T-cell (primary cell): ENCODE data around the gene SLC52A1. TPM values are rescaled to one million over a fixed set of nuclear protein-coding genes. Genes with fewer than 3 reads are reported as not detected.
"Not testable (repeated sequence)": the region's sequence is repeated elsewhere in the genome, so short reads cannot be mapped to it uniquely, and the experiment has no call there.

Experiments
- ATAC-seq, 4 experiments: fragments of 200-7000 bp in 3 of 4; fragments of 150-1000 bp in 1 of 4; cut with Tn5 transposase; replicated peaks in 1 of 4; 1 replicate in 3 of 4; 2 replicates in 1 of 4; pipeline ENCODE4 v1.10.0; 2021; ENCODE audit warnings: moderate library complexity in 3 of 4, mild to moderate bottlenecking in 2 of 4, moderate number of reproducible peaks in 1 of 4
- CTCF ChIA-PET, 2 donors: fragments of 300-600 bp; sonication (Branson Sonifier 250); formaldehyde crosslinking; loops; one replicate each; lab custom pipeline; 2022; ENCODE audit warnings: antibody characterized with exemption in 2 of 2; lab: Charles Lee
- POLR2A ChIA-PET, 2 donors: fragments of 300-600 bp; sonication (Branson Sonifier 250); formaldehyde crosslinking; loops; one replicate each; lab custom pipeline; 2022; ENCODE audit warnings: antibody characterized with exemption in 2 of 2; lab: Charles Lee
- DNase-seq, 35 experiments: peaks; one replicate each; pipeline versions ENCODE4 v3.0.0 to v3.0.0-alpha.2; 2013 to 2023
- H3K27ac ChIP-seq: one replicate; pipeline ENCODE4 v1.5.1; 2013; ENCODE audit warnings: low read length
- H3K27me3 ChIP-seq, 2 experiments: replicated peaks in 1 of 2; 1 replicate in 1 of 2; 2 replicates in 1 of 2; pipeline versions ENCODE4 v1.6.1 to v1.7.0; 2013; ENCODE audit warnings: low read length in 1 of 2, mixed read lengths in 1 of 2; ENCODE audit not compliant: control insufficient read depth in 2 of 2, insufficient read depth in 2 of 2; ENCODE audit errors: extremely low read depth in 1 of 2
- H3K36me3 ChIP-seq, 2 donors: 1 replicate in 1 of 2; 2 replicates in 1 of 2; pipeline versions ENCODE4 v1.6.1 to v1.7.0; 2013; ENCODE audit warnings: low read length in 1 of 2; ENCODE audit not compliant: control insufficient read depth in 2 of 2, insufficient read depth in 1 of 2; ENCODE audit errors: extremely low read depth in 1 of 2
- H3K4me1 ChIP-seq, 2 experiments: 1 replicate in 1 of 2; 2 replicates in 1 of 2; pipeline versions ENCODE4 v1.6.1 to v1.7.0; 2013; ENCODE audit warnings: low read length in 2 of 2, mixed read lengths in 1 of 2; ENCODE audit not compliant: insufficient read depth in 2 of 2, control insufficient read depth in 1 of 2; ENCODE audit errors: extremely low read depth in 1 of 2
- H3K4me3 ChIP-seq, 2 donors: 1 replicate in 1 of 2; 2 replicates in 1 of 2; pipeline versions ENCODE4 v1.5.1 to v1.7.0; 2013; ENCODE audit warnings: mild to moderate bottlenecking in 2 of 2, low read length in 1 of 2, moderate library complexity in 1 of 2; ENCODE audit not compliant: control insufficient read depth in 1 of 2; ENCODE audit errors: extremely low read depth in 1 of 2
- H3K9me3 ChIP-seq: 2 replicates; pipeline ENCODE4 v1.7.0; 2013
- H3K27ac Mint-ChIP-seq, 2 donors: one replicate each; pipeline ENCODE4 v1.8.0; 2020 to 2021; ENCODE audit warnings: mild to moderate bottlenecking in 2 of 2, mixed read lengths in 2 of 2
- H3K27me3 Mint-ChIP-seq, 2 donors: one replicate each; pipeline ENCODE4 v1.8.0; 2021 to 2022; ENCODE audit warnings: mixed read lengths in 2 of 2
- H3K36me3 Mint-ChIP-seq: one replicate; pipeline ENCODE4 v1.8.0; 2021; ENCODE audit warnings: mixed read lengths
- H3K4me1 Mint-ChIP-seq, 3 donors: one replicate each; pipeline ENCODE4 v1.8.0; 2020 to 2022; ENCODE audit warnings: mixed read lengths in 3 of 3, mild to moderate bottlenecking in 1 of 3
- H3K4me3 Mint-ChIP-seq, 3 donors: one replicate each; pipeline ENCODE4 v1.8.0; 2020 to 2022; ENCODE audit warnings: mild to moderate bottlenecking in 3 of 3, mixed read lengths in 3 of 3, moderate library complexity in 3 of 3
- H3K9me3 Mint-ChIP-seq, 3 donors: one replicate each; pipeline ENCODE4 v1.8.0; 2020 to 2022; ENCODE audit warnings: mixed read lengths in 3 of 3
- WGBS: methylation state at CpG from one replicate; pipeline ENCODE4 v1.1.5; 2013; ENCODE audit warnings: missing lambda C conversion rate; ENCODE audit not compliant: insufficient coverage; 5-methylcytosine and 5-hydroxymethylcytosine counted together
- total RNA-seq, 35 experiments: library from RNA in 6 of 35; stranded (reverse) in 6 of 35; fragments of 120-200 nt in 1 of 35; gene quantifications; one replicate each; pipeline versions ENCODE4 v1.2.1 to v1.2.4 and lab custom pipeline; 2013 to 2026

The SLC52A1 gene
- total RNA-seq, 5 donors from 2014 or later (not counting 1 experiment from before 2014, with no cell fraction given): 0.14 to 0.62 (median 0.25) TPM; not detected in 2

GRCh38 chr17:5034063-5034462 lies 1.2 kb downstream of the SLC52A1 start:
- Mint-ChIP-seq H3K27ac (no peak overlapping the region), H3K4me1 (peaks cover 25 to 29% (median 26%) of the 10 kb centered on the region in 3 donors), H3K36me3 (no peaks in the 10 kb centered on the region), H3K27me3 (no peaks in the 10 kb centered on the region), H3K9me3 (no peaks in the 10 kb centered on the region), H3K4me3 (peak overlapping the region in 1 of 3 donors; percentile 36)
- Histone ChIP-seq H3K9me3 (no peaks in the 10 kb centered on the region), H3K27ac (no peak overlapping the region), H3K27me3 (peaks cover 0 to 20% of the 10 kb centered on the region in 2 experiments), H3K36me3 (no peaks in the 10 kb centered on the region), H3K4me1 (peaks cover 10 to 36% of the 10 kb centered on the region in 2 experiments), H3K4me3 (no peak overlapping the region)
- no peak for ATAC-seq
- WGBS: 86% methylated on average over 4 of the region's 5 CpGs
- POLR2A ChIA-PET: no interaction called here
- no peak for DNase-seq
- CTCF ChIA-PET: no interaction called here

GRCh38 chr17:5033352-5034015 lies 1.7 kb downstream of the SLC52A1 start:
- Histone ChIP-seq H3K9me3 (no peaks in the 10 kb centered on the region), H3K36me3 (no peaks in the 10 kb centered on the region), H3K27ac (no peak overlapping the region), H3K4me1 (peaks cover 10 to 36% of the 10 kb centered on the region in 2 experiments), H3K4me3 (no peak overlapping the region), H3K27me3 (peaks cover 0 to 20% of the 10 kb centered on the region in 2 experiments)
- ChIA-PET POLR2A (no interaction called here), CTCF (no interaction called here)
- H3K9me3 Mint-ChIP-seq: no peaks in the 10 kb centered on the region
- WGBS: 89% methylated on average over 12 of the region's 13 CpGs
- no peaks in the 10 kb centered on the region for H3K27me3 Mint-ChIP-seq
- H3K36me3 Mint-ChIP-seq: no peaks in the 10 kb centered on the region
- ATAC-seq: no peak
- H3K27ac Mint-ChIP-seq: no peak overlapping the region
- DNase-seq: no peak
- no peak overlapping the region for H3K4me3 Mint-ChIP-seq
- H3K4me1 Mint-ChIP-seq: peaks cover 25 to 29% (median 26%) of the 10 kb centered on the region in 3 donors

- H3K27ac Mint-ChIP-seq: no peak overlapping the region
These were observed 2.4 kb downstream of the SLC52A1 start for GRCh38 chr17:5032865-5033264.

GRCh38 chr17:5031365-5032082 lies 3.7 kb downstream of the SLC52A1 start:
- WGBS: 2% methylated on average over 17 of the region's 48 CpGs
- POLR2A ChIA-PET: no interaction called here
- Histone ChIP-seq H3K9me3 (no peaks in the 10 kb centered on the region), H3K27me3 (peaks cover 0 to 20% of the 10 kb centered on the region in 2 experiments), H3K4me3 (peak overlapping the region; percentile 44 to 54), H3K27ac (peak overlapping the region; percentile 64), H3K4me1 (peaks cover 10 to 36% of the 10 kb centered on the region in 2 experiments), H3K36me3 (no peaks in the 10 kb centered on the region)
- Mint-ChIP-seq H3K27me3 (no peaks in the 10 kb centered on the region), H3K27ac (peak overlapping the region; percentile 91), H3K4me1 (peaks cover 25 to 29% (median 26%) of the 10 kb centered on the region in 3 donors), H3K4me3 (peak overlapping the region; percentile 74 to 85 (median 84)), H3K9me3 (no peaks in the 10 kb centered on the region), H3K36me3 (no peaks in the 10 kb centered on the region)
- DNase-seq (peak; percentile 59 to 92 (median 79)), ATAC-seq (peak; percentile 79 to 86 (median 82))
- CTCF ChIA-PET: interaction anchor here (0.5 to 3.1 kb wide), 12 partner anchors 18 to 1405 kb away, joined by 3 to 13 read pairs (median 4); no protein-coding TSS in a partner anchor

More at GRCh38 chr17:5032865-5033264, 2.4 kb downstream of the SLC52A1 start:
- peaks cover 0 to 20% of the 10 kb centered on the region in 2 experiments for H3K27me3 ChIP-seq
- no peaks in the 10 kb centered on the region for H3K9me3 ChIP-seq
- Mint-ChIP-seq H3K36me3 (no peaks in the 10 kb centered on the region), H3K4me3 (no peak overlapping the region), H3K9me3 (no peaks in the 10 kb centered on the region), H3K27me3 (no peaks in the 10 kb centered on the region), H3K4me1 (peaks cover 25 to 29% (median 26%) of the 10 kb centered on the region in 3 donors)
- ATAC-seq: no peak
- H3K4me3 ChIP-seq: no peak overlapping the region
- 87% methylated on average over 5 of the region's 6 CpGs for WGBS
- ChIA-PET CTCF (interaction anchor here in 1 of 2 donors (1.2 to 3.1 kb wide), 3 partner anchors 16 to 46 kb away, joined by 3 to 13 read pairs (median 12); no protein-coding TSS in a partner anchor), POLR2A (no interaction called here)
- H3K36me3 ChIP-seq: no peaks in the 10 kb centered on the region
- peaks cover 10 to 36% of the 10 kb centered on the region in 2 experiments for H3K4me1 ChIP-seq
- no peak for DNase-seq
- no peak overlapping the region for H3K27ac ChIP-seq

GRCh38 chr17:5030168-5030567 lies 5.1 kb downstream of the SLC52A1 start:
- H3K27me3 Mint-ChIP-seq, DNase-seq, H3K4me3 Mint-ChIP-seq, H3K9me3 ChIP-seq, H3K4me3 ChIP-seq, H3K27ac ChIP-seq, ATAC-seq, H3K9me3 Mint-ChIP-seq, H3K36me3 Mint-ChIP-seq, H3K36me3 ChIP-seq: not testable (repeated sequence)
- peaks cover 0 to 14% of the 10 kb centered on the region in 2 experiments for H3K27me3 ChIP-seq
- CTCF ChIA-PET: interaction anchor here (0.6 to 3.1 kb wide), 6 partner anchors 15 to 656 kb away, joined by 3 to 13 read pairs (median 10); no protein-coding TSS in a partner anchor
- Mint-ChIP-seq H3K4me1 (peaks cover 25 to 29% (median 26%) of the 10 kb centered on the region in 3 donors), H3K27ac (peak overlapping the region; percentile 91)
- peaks cover 10 to 29% of the 10 kb centered on the region in 2 experiments for H3K4me1 ChIP-seq
- no CpG with 5 or more reads among the region's 2 CpGs for WGBS
- POLR2A ChIA-PET: interaction anchor here in 1 of 2 donors (0.6 kb wide), 1 partner anchor 172 kb away, joined by 6 read pairs; no protein-coding TSS in a partner anchor

GRCh38 chr17:5027916-5028315 lies 7.3 kb downstream of the SLC52A1 start:
- H3K27ac Mint-ChIP-seq: no peak overlapping the region
- no peaks in the 10 kb centered on the region for H3K9me3 Mint-ChIP-seq
- peaks cover 3 to 4% of the 10 kb centered on the region in 2 donors for H3K36me3 ChIP-seq
- DNase-seq (no peak), ATAC-seq (no peak)
- H3K36me3 Mint-ChIP-seq: peaks cover 3% of the 10 kb centered on the region
- H3K27ac ChIP-seq: no peak overlapping the region
- peaks cover 24 to 26% (median 25%) of the 10 kb centered on the region in 3 donors for H3K4me1 Mint-ChIP-seq
- no peak overlapping the region for H3K4me3 ChIP-seq
- no peaks in the 10 kb centered on the region for H3K9me3 ChIP-seq
- peaks cover 10 to 24% of the 10 kb centered on the region in 2 experiments for H3K4me1 ChIP-seq
- ChIA-PET POLR2A (no interaction called here), CTCF (interaction anchor here in 1 of 2 donors (0.6 to 1.6 kb wide), 4 partner anchors 21 to 187 kb away, joined by 3 to 9 read pairs (median 4); no protein-coding TSS in a partner anchor)
- no peaks in the 10 kb centered on the region for H3K27me3 Mint-ChIP-seq
- no peaks in the 10 kb centered on the region for H3K27me3 ChIP-seq
- 74% methylated on average over 2 of the region's 5 CpGs for WGBS
- no peak overlapping the region for H3K4me3 Mint-ChIP-seq
